CD14-positive monocyte (primary cell): ENCODE measurements around the gene CACNA1C. TPM values are rescaled to one million over a fixed set of nuclear protein-coding genes. Genes with fewer than 3 reads are reported as not detected.

Source experiments
- DNase-seq, 3 donors: peaks; one replicate each; pipeline ENCODE4 v3.0.0-alpha.2; 2011 to 2022
- H2AFZ ChIP-seq: 2 replicates; pipeline ENCODE4 v1.6.0; 2012; ENCODE audit warnings: mild to moderate bottlenecking, low read depth, low read length, inconsistent platforms; ENCODE audit not compliant: insufficient read depth, poor library complexity, severe bottlenecking
- H3K27ac ChIP-seq, 2 donors: 1 replicate in 1 of 2; 2 replicates in 1 of 2; pipeline ENCODE4 v1.5.1; 2012 to 2013; ENCODE audit warnings: low read length in 2 of 2, control low read depth in 1 of 2, inconsistent platforms in 1 of 2, low read depth in 1 of 2, mild to moderate bottlenecking in 1 of 2
- H3K27me3 ChIP-seq, 2 donors: one replicate each; pipeline versions ENCODE4 v1.6.0 to v1.6.1; 2011 to 2013; ENCODE audit warnings: low read length in 2 of 2; ENCODE audit not compliant: control insufficient read depth in 2 of 2, insufficient read depth in 2 of 2
- H3K36me3 ChIP-seq, 2 donors: replicated peaks in 1 of 2; 1 replicate in 1 of 2; 2 replicates in 1 of 2; pipeline versions ENCODE4 v1.5.1 to v1.6.1; 2012 to 2013; ENCODE audit warnings: low read length in 2 of 2, control low read depth in 1 of 2, inconsistent platforms in 1 of 2, mild to moderate bottlenecking in 1 of 2; ENCODE audit not compliant: insufficient read depth in 2 of 2, control insufficient read depth in 1 of 2
- H3K4me1 ChIP-seq, 2 donors: 1 replicate in 1 of 2; 2 replicates in 1 of 2; pipeline versions ENCODE4 v1.5.1 to v1.6.1; 2012 to 2013; ENCODE audit warnings: low read length in 2 of 2, control low read depth in 1 of 2, inconsistent platforms in 1 of 2, mild to moderate bottlenecking in 1 of 2, moderate library complexity in 1 of 2; ENCODE audit not compliant: insufficient read depth in 2 of 2, control insufficient read depth in 1 of 2
- H3K4me2 ChIP-seq: replicated peaks from 2 replicates; pipeline ENCODE3; 2012; ENCODE audit warnings: low read length, moderate library complexity, mild to moderate bottlenecking; ENCODE audit not compliant: poor library complexity, severe bottlenecking; ENCODE audit errors: extremely low read depth
- H3K4me3 ChIP-seq, 3 experiments: fragments of 200-600 bp in 1 of 3; sonication (generic) in 1 of 3; replicated peaks in 1 of 3; 1 replicate in 2 of 3; 2 replicates in 1 of 3; pipeline ENCODE4 v1.5.1; 2011 to 2013; ENCODE audit warnings: low read length in 3 of 3, mild to moderate bottlenecking in 3 of 3, control low read depth in 2 of 3, low read depth in 2 of 3, inconsistent platforms in 1 of 3, moderate library complexity in 1 of 3
- H3K79me2 ChIP-seq: 2 replicates; pipeline ENCODE4 v1.6.0; 2012; ENCODE audit warnings: mild to moderate bottlenecking, control low read depth, inconsistent platforms, low read length, moderate library complexity; ENCODE audit not compliant: insufficient read depth
- H3K9ac ChIP-seq: 2 replicates; pipeline ENCODE4 v1.6.0; 2017; ENCODE audit warnings: low read length, mild to moderate bottlenecking; ENCODE audit not compliant: insufficient read depth, poor library complexity, severe bottlenecking
- H3K9me3 ChIP-seq, 2 donors: replicated peaks in 1 of 2; 1 replicate in 1 of 2; 2 replicates in 1 of 2; pipeline versions ENCODE4 v1.5.1 to v1.6.1; 2012 to 2013; ENCODE audit warnings: low read length in 2 of 2, control low read depth in 1 of 2; ENCODE audit not compliant: control insufficient read depth in 1 of 2, insufficient read depth in 1 of 2
- H4K20me1 ChIP-seq: 2 replicates; pipeline ENCODE4 v1.6.0; 2012; ENCODE audit warnings: mild to moderate bottlenecking, low read length, control low read depth, moderate library complexity; ENCODE audit not compliant: insufficient read depth
- H3K27ac Mint-ChIP-seq, 7 donors: one replicate each; pipeline ENCODE4 v1.8.0; 2020; ENCODE audit warnings: mild to moderate bottlenecking in 7 of 7, mixed read lengths in 7 of 7, moderate library complexity in 6 of 7, inconsistent platforms in 2 of 7
- H3K27me3 Mint-ChIP-seq, 3 donors: one replicate each; pipeline ENCODE4 v1.8.0; 2021 to 2022; ENCODE audit warnings: low read depth in 3 of 3, mild to moderate bottlenecking in 3 of 3, mixed read lengths in 3 of 3, moderate library complexity in 3 of 3, inconsistent platforms in 1 of 3
- H3K36me3 Mint-ChIP-seq, 2 donors: one replicate each; pipeline ENCODE4 v1.8.0; 2020; ENCODE audit warnings: mixed read lengths in 2 of 2, inconsistent platforms in 1 of 2, mild to moderate bottlenecking in 1 of 2
- H3K4me1 Mint-ChIP-seq: one replicate; pipeline ENCODE4 v1.8.0; 2020; ENCODE audit warnings: mild to moderate bottlenecking, mixed read lengths
- H3K4me3 Mint-ChIP-seq, 2 donors: one replicate each; pipeline ENCODE4 v1.8.0; 2020; ENCODE audit warnings: mild to moderate bottlenecking in 2 of 2, mixed read lengths in 2 of 2, moderate library complexity in 1 of 2
- H3K9me3 Mint-ChIP-seq, 7 donors: one replicate each; pipeline ENCODE4 v1.8.0; 2020 to 2022; ENCODE audit warnings: mixed read lengths in 7 of 7, mild to moderate bottlenecking in 6 of 7, moderate library complexity in 6 of 7, inconsistent platforms in 2 of 7
- CTCF ChIP-seq: fragments of 200-600 bp; IDR thresholded peaks from one replicate; pipeline ENCODE4 v1.8.0; 2022; ENCODE audit warnings: antibody characterized with exemption, mild to moderate bottlenecking
- WGBS: methylation state at CpG from one replicate; pipeline ENCODE4 v1.1.5; 2013; ENCODE audit warnings: missing lambda C conversion rate; ENCODE audit not compliant: insufficient coverage; 5-methylcytosine and 5-hydroxymethylcytosine counted together
- intact Hi-C, 2 donors: fragments of 100-400 bp; cut with micrococcal nuclease; formaldehyde crosslinking; loops; one replicate each; pipeline versions ENCODE4 v1.15.0 to v1.15.1; 2023
- polyA plus RNA-seq, 3 donors: library from polyadenylated mRNA; depleted of rRNA in 1 of 3; unstranded in 2 of 3; stranded (reverse) in 1 of 3; fragments of 300-500 nt in 2 of 3; fragments of >200 nt in 1 of 3; fragmentation: Illumina TruSeq in 2 of 3; gene quantifications; 1 replicate in 2 of 3; 2 replicates in 1 of 3; pipeline ENCODE4 v1.2.3, GENCODE V29; 2012 to 2021

The CACNA1C gene
- polyA plus RNA-seq, 3 donors, result not detected

- H4K20me1 ChIP-seq, result no peaks in the 10 kb centered on the region
- DNase-seq, result no peak
- H3K4me2 ChIP-seq, result no peak overlapping the region
- Mint-ChIP-seq H3K4me1 (no peaks in the 10 kb centered on the region), H3K9me3 (peaks cover 1 to 15% (median 9%) of the 10 kb centered on the region in 7 donors), H3K27me3 (peaks cover 2 to 3% (median 3%) of the 10 kb centered on the region in 3 donors), H3K27ac (no peak overlapping the region), H3K36me3 (no peaks in the 10 kb centered on the region), H3K4me3 (no peak overlapping the region)
- no peaks in the 10 kb centered on the region for H3K79me2 ChIP-seq
- no peak overlapping the region for H3K27ac ChIP-seq
- H3K27me3 ChIP-seq, result no peaks in the 10 kb centered on the region
- H3K9ac ChIP-seq, result no peak overlapping the region
- no peak overlapping the region for H2AFZ ChIP-seq
- no peaks in the 10 kb centered on the region for H3K9me3 ChIP-seq
- intact Hi-C loops, result no loop called here
- no peak overlapping the region for H3K4me3 ChIP-seq
- no peaks in the 10 kb centered on the region for H3K36me3 ChIP-seq
- no peak for TF ChIP-seq CTCF
- no peaks in the 10 kb centered on the region for H3K4me1 ChIP-seq
Measured at GRCh38 chr12:2080604-2081003, 27.8 kb downstream of the CACNA1C start.

- WGBS, result 94% methylated on average over 2 of the region's 6 CpGs
- Histone ChIP-seq H3K27me3 (no peaks in the 10 kb centered on the region), H3K4me1 (no peaks in the 10 kb centered on the region), H3K4me3 (no peak overlapping the region), H3K4me2 (no peak overlapping the region), H3K79me2 (no peaks in the 10 kb centered on the region), H2AFZ (no peak overlapping the region), H3K9ac (no peak overlapping the region), H4K20me1 (no peaks in the 10 kb centered on the region), H3K9me3 (no peaks in the 10 kb centered on the region), H3K36me3 (no peaks in the 10 kb centered on the region), H3K27ac (no peak overlapping the region)
- no peak overlapping the region for H3K27ac Mint-ChIP-seq
- H3K4me1 Mint-ChIP-seq, result no peaks in the 10 kb centered on the region
- no peaks in the 10 kb centered on the region for H3K36me3 Mint-ChIP-seq
- H3K27me3 Mint-ChIP-seq, result peaks cover 2 to 8% (median 8%) of the 10 kb centered on the region in 3 donors
- H3K4me3 Mint-ChIP-seq, result no peak overlapping the region
- peaks cover 1 to 15% (median 9%) of the 10 kb centered on the region in 7 donors for H3K9me3 Mint-ChIP-seq
- DNase-seq, result no peak
- TF ChIP-seq CTCF, result no peak
- intact Hi-C loops, result no loop called here
Measured at GRCh38 chr12:2082321-2082720, 29.5 kb downstream of the CACNA1C start.
